Measurements from ENCODE around the gene ESM1. TPM values are rescaled to one million over a fixed set of nuclear protein-coding genes. Genes with fewer than 3 reads are reported as not detected.
"Not testable (repeated sequence)": the region's sequence is repeated elsewhere in the genome, so short reads cannot be mapped to it uniquely, and the experiment has no call there.

The ESM1 gene
- total and polyA plus RNA-seq, 2 donors from 2014 or later: 0.38 to 6.1 TPM

GRCh38 chr5:55003432-55004065, 18.2 kb upstream of the ESM1 start:
- DNase-seq (no peak), FAIRE-seq (no peak)
- Histone ChIP-seq H3K4me3 (ENCODE audit: low read length in 3 of 3) (no peak overlapping the region), H3K27me3 (ENCODE audit: control insufficient read depth, insufficient read depth, low read length) (no peaks in the 10 kb centered on the region), H3K9me3 (ENCODE audit: control insufficient read depth in 2 of 3, insufficient read depth in 1 of 3, low read length in 3 of 3) (peaks cover 0 to 2% (median 0%) of the 10 kb centered on the region in 3 donors), H3K36me3 (ENCODE audit: control insufficient read depth in 2 of 3, insufficient read depth in 3 of 3, low read length in 3 of 3) (no peaks in the 10 kb centered on the region), H3K27ac (ENCODE audit: low read depth in 2 of 2, low read length in 2 of 2) (no peak overlapping the region), H3K9ac (ENCODE audit: low read length in 3 of 3) (no peak overlapping the region), H3K4me1 (ENCODE audit: control insufficient read depth in 2 of 3, insufficient read depth in 2 of 3, low read depth in 1 of 3, low read length in 3 of 3) (no peaks in the 10 kb centered on the region)
- TF ChIP-seq CTCF (IDR thresholded peaks at IDR 0.05; ENCODE audit: borderline replicate concordance, extremely low read depth, insufficient read depth): no peak
- intact Hi-C loops (cut with DNase I): no loop called here

GRCh38 chr5:55002166-55002565, 16.8 kb upstream of the ESM1 start:
- H3K4me3 ChIP-seq (ENCODE audit: low read length in 3 of 3); H3K27me3 ChIP-seq (ENCODE audit: control insufficient read depth, insufficient read depth, low read length); H3K36me3 ChIP-seq (ENCODE audit: control insufficient read depth in 2 of 3, insufficient read depth in 3 of 3, low read length in 3 of 3); FAIRE-seq; H3K27ac ChIP-seq (ENCODE audit: low read depth in 2 of 2, low read length in 2 of 2); H3K9ac ChIP-seq (ENCODE audit: low read length in 3 of 3); DNase-seq; H3K9me3 ChIP-seq (ENCODE audit: control insufficient read depth in 2 of 3, insufficient read depth in 1 of 3, low read length in 3 of 3); intact Hi-C loops (cut with DNase I); H3K4me1 ChIP-seq (ENCODE audit: control insufficient read depth in 2 of 3, insufficient read depth in 2 of 3, low read depth in 1 of 3, low read length in 3 of 3): not testable (repeated sequence)

- intact Hi-C loops (cut with DNase I): no loop called here
- Histone ChIP-seq H3K4me3 (ENCODE audit: low read length in 3 of 3) (no peak overlapping the region), H3K27me3 (ENCODE audit: control insufficient read depth, insufficient read depth, low read length) (no peaks in the 10 kb centered on the region), H3K9ac (ENCODE audit: low read length in 3 of 3) (no peak overlapping the region), H3K9me3 (ENCODE audit: control insufficient read depth in 2 of 3, insufficient read depth in 1 of 3, low read length in 3 of 3) (no peaks in the 10 kb centered on the region), H3K27ac (ENCODE audit: low read depth in 2 of 2, low read length in 2 of 2) (no peak overlapping the region), H3K4me1 (ENCODE audit: control insufficient read depth in 2 of 3, insufficient read depth in 2 of 3, low read depth in 1 of 3, low read length in 3 of 3) (no peaks in the 10 kb centered on the region), H3K36me3 (ENCODE audit: control insufficient read depth in 2 of 3, insufficient read depth in 3 of 3, low read length in 3 of 3) (no peaks in the 10 kb centered on the region)
- no peak for TF ChIP-seq CTCF (IDR thresholded peaks at IDR 0.05; ENCODE audit: borderline replicate concordance, extremely low read depth, insufficient read depth)
- no peak for DNase-seq
- FAIRE-seq: no peak
Observed at GRCh38 chr5:54997081-54997480, 11.7 kb upstream of the ESM1 start.

- H3K4me1 ChIP-seq (ENCODE audit: control insufficient read depth in 2 of 3, insufficient read depth in 2 of 3, low read depth in 1 of 3, low read length in 3 of 3): no peaks in the 10 kb centered on the region
- no peaks in the 10 kb centered on the region for H3K9me3 ChIP-seq (ENCODE audit: control insufficient read depth in 2 of 3, insufficient read depth in 1 of 3, low read length in 3 of 3)
- intact Hi-C loops (cut with DNase I): no loop called here
- no peak overlapping the region for H3K4me3 ChIP-seq (ENCODE audit: low read length in 3 of 3)
- H3K36me3 ChIP-seq (ENCODE audit: control insufficient read depth in 2 of 3, insufficient read depth in 3 of 3, low read length in 3 of 3): no peaks in the 10 kb centered on the region
- no peak overlapping the region for H3K9ac ChIP-seq (ENCODE audit: low read length in 3 of 3)
- TF ChIP-seq CTCF (IDR thresholded peaks at IDR 0.05; ENCODE audit: borderline replicate concordance, extremely low read depth, insufficient read depth): no peak
- DNase-seq (no peak), FAIRE-seq (no peak)
- no peak overlapping the region for H3K27ac ChIP-seq (ENCODE audit: low read depth in 2 of 2, low read length in 2 of 2)
- H3K27me3 ChIP-seq (ENCODE audit: control insufficient read depth, insufficient read depth, low read length): no peaks in the 10 kb centered on the region
Observed at GRCh38 chr5:54996466-54996865, 11.1 kb upstream of the ESM1 start.
